Suppressor macrophage (primary cell): ENCODE results near the gene AKR1E2.
A peak's percentile ranks its signal among the peaks of the same experiment; 100 is the strongest.

Experiments
- DNase-seq, 4 experiments: peaks; one replicate each; pipeline ENCODE4 v3.0.0-alpha.2; 2020 to 2022

The AKR1E2 gene

GRCh38 chr10:4845766-4846165, 19.8 kb downstream of the AKR1E2 start:
- DNase-seq: no peak

- peak in 1 of 4 experiments; percentile 7 for DNase-seq
These were observed 20.8 kb downstream of the AKR1E2 start for GRCh38 chr10:4846775-4847174.

DNA sequence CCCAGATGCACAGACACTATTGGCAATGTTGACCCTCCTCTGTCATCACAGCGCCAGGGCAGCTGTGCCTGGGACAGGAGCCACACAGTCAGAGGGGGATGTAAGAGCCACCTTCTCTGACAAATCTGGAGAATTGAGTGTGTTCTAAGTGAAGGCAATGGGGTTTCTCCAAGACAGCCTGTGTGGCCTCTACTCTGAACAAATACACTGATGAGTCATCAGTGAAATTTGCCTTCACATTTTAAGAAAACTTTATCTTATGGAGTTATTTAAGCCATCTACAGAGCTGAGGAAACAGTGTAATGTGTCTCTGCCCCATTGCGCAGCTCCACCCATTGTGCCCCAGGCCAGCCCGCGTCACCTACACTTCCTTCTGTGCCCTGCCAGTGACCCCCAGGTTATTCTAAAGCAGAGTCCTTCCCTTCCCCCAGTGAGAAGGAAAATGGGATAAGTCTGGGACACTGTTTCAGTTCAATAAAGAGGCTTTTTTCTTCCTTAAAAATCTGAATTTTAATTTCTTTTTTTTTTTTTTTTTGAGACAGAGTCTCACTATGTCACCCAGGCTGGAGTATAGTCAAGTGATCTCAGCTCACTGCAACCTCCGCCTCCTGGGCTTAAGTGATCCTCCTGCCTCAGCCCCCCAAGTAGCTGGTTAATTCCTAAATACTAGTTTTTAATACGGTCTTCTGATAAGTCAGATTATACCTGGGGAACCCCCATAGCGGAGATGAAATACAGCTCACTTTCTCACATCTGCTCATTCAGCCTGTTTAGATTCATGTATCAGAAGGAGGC, 21.8 kb downstream of the AKR1E2 start:
- peak in 3 of 4 experiments; percentile 24 to 33 (median 32) for DNase-seq

DNA sequence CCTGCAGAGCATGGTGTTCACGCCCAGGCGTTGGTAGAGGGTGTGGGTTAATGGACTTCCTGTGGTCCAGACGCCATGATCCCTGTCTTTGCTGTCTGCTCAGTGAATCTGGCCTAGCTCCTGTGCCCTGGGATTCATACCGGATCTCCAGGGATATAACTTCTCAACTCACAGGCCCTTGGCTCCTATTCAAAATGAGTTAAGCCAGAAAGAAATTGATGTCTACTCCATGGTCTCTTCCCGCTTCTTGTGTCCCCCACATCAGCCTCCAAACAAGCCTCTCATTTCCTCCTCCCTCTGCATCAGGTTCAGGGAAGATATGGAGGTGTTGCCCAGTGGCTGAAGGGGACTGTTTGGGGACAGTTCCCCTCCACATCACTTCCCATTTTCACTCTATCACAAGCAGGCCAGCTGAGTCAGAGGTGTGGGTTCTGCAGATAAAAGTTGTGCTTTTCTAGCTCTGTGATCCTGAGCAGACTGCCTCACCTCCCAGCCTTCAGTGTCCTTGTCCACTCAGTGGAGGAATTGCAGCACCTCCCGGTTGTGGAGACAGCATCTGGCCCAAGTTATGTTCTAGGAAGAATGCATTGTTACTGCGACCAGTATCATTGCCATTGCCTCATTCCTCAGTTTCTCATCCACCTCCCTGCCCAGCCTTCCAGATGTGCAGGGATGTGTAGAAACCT, 22.5 kb downstream of the AKR1E2 start:
- DNase-seq: peak in 3 of 4 experiments; percentile 42 to 43 (median 43)

DNA sequence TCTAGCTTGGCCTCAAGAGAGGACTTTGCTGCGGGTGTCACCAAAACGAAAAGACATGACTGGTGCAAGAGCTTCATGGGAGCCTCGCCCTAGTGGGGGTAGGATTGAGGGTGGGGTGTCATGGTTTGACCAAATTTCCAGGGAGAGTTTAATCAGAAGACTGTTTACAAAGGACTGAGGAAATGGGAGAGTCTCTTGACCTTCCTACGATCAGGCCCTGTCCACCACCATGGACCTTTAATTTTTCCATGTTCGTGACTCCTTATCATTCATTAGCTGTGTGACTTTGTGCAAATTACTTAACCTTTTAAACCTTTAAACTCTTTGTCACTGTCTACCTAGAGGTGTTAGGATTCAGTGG, 23.0 kb downstream of the AKR1E2 start:
- DNase-seq: no peak

GRCh38 chr10:4849555-4850242, 23.7 kb downstream of the AKR1E2 start:
- DNase-seq: peak; percentile 94 to 97 (median 96)

- no peak for DNase-seq
These were observed 24.4 kb downstream of the AKR1E2 start for GRCh38 chr10:4850397-4850796.

GRCh38 chr10:4851176-4851575, 25.2 kb downstream of the AKR1E2 start:
- DNase-seq: no peak

- DNase-seq: no peak
These were observed 25.8 kb downstream of the AKR1E2 start for GRCh38 chr10:4851846-4852245.

DNA sequence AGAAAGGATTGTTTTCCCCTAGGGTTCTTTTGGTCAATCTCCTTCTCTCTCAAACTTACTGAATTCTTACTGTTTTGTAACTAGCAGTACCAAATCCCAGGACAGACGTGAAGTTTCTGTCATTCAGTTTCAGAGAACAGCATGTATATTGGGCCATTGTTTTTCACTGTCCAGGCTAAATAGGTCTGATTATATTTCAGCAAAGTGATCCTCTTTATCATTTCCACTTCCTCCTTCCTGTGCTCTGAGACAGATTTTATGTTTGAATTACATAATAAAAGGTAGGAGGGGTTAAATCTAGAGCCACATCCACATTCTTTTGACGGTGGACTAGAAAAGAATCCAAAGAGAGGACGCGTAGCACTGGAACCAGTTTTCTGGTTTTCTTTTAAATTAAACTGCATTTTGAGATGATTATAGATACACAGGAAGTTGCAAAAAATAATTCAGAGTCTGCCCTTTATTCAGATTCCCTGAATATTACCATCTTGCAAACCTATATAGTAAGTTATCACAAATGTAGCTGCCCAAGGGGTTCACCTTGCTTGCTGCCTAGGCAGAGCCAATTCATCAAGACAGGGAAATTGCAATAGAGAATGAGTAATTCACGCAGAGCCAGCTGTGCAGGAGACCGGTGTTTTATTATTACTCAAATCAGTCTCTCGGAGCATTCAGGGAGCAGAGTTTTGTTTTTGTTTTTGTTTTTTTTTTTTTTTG, 40.1 kb downstream of the AKR1E2 start:
- peak in 2 of 4 experiments; percentile 11 to 23 for DNase-seq

DNA sequence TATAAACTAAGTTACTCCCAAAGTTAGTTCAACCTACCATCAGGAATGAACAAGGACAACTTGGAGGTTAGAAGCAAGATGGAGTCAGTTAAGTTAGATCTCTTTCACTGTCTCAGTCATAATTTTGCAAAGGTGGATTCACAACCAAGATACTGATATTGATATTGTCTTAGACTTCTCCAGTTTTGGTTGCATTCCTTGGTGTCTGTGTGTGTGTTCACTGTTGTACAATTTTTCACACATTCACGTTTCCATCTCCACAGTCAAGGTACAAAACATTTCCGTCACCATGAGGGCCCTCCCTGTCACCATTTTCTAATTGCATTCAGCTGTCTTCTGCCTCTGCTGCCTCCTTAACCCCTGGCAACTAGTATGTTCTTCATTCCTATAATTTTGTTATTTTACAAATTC, 41.1 kb downstream of the AKR1E2 start:
- DNase-seq: no peak

DNA sequence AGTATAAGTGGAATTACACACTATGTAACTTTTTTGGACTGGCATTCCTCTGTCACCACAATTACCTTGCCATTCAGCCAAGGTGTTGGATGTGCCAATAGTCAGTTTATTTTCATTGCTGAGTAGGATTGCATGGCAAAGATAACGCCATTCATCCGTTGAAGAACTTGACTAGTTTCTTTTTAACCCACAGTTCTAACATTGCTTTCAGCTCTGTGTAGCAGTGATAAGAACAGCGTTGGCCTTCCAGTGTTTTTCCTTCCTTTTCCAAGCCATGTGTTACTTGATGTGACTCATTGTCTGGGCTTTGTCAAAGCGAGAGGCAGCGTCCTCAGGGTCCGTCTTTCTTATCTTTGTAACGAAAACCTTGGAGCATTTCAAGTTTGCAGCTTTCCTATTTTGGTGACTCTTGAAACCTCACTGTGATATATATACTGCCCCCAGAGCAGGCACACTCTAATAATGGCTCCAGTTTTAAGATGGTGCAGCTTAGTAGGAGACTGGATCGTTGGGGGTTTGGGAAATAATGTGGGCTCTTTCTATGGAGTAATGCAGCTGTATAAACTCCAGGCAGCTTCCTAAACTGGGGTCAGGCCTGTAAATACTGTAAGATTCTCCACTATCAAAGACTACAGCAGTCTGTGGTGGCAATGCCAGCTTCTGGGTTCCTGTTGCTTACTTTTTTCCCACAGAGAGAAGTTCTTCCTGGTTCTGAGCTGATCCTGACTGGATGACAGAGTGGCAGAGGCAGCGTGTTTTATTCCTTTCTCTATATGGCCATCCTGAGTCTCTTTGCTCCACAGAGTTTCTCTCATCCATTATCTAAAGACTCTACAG, 41.7 kb downstream of the AKR1E2 start:
- DNase-seq: no peak

GRCh38 chr10:4868357-4868657, 42.3 kb downstream of the AKR1E2 start:
- DNase-seq: no peak

GRCh38 chr10:4882704-4883078, 56.7 kb downstream of the AKR1E2 start:
- no peak for DNase-seq

GRCh38 chr10:4883079-4883739, 57.2 kb downstream of the AKR1E2 start:
- peak in 2 of 4 experiments; percentile 3 to 5 for DNase-seq

DNA sequence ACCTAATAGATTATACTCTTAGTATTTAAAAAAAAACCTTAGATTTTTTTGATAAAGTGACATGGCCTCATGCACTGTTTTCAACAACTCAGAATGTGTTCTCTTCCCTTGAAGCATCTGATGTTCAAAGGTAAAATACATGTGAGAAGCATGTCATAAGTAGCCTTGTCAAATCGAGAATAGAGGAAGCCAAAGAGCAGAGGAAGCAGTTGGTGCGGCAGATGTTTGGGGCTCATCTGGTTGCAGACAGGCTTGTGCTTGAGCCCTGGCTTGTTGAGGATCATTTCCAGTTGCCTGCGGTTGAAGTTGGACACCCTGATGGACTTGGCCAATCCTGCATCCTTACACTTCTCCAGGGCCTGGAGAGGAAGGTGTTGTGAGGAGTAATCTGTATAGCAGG, 59.2 kb downstream of the AKR1E2 start:
- DNase-seq: no peak

GRCh38 chr10:4887501-4887900, 61.5 kb downstream of the AKR1E2 start:
- peak in 1 of 4 experiments; percentile 8 for DNase-seq

- DNase-seq: no peak
These were observed 62.2 kb downstream of the AKR1E2 start for GRCh38 chr10:4888236-4888635.

DNA sequence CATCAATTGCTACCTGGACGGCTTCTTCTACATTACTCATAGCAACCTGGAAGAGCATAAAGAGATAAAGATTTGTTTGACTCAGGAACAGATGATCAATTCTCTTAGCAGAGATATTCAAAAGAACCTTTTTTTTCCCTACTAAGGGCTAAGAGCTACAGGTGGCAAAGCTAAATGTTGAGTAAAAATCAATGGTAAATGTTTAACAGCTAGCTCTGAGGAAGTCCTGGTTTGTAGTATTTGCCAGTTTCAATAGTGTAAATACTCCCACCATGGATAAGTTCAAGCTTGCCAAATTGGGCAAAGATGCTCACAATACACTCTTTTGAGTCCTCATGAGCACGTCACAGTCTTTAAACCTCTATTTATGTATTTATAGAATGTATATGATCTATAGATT, 64.0 kb downstream of the AKR1E2 start:
- DNase-seq: no peak

DNA sequence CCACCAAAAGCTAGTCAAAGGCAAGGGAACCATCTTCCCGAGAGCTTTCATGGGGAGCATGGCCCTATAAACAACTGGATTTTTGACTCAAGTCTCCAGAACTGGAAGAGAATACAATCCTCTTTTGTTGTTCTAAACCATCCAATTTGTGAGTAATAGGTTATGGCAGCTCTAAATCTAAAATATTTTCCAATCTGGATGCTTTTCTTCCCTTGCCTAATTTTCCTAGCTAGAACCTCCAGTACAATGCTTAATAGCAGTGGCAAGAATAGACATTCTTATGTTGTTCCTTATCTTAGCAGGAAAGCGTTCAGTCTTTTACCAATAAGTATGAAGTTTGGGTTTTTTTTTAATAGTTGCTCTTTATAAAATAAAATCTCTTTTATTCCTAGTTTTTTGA, 66.7 kb downstream of the AKR1E2 start:
- no peak for DNase-seq

DNA sequence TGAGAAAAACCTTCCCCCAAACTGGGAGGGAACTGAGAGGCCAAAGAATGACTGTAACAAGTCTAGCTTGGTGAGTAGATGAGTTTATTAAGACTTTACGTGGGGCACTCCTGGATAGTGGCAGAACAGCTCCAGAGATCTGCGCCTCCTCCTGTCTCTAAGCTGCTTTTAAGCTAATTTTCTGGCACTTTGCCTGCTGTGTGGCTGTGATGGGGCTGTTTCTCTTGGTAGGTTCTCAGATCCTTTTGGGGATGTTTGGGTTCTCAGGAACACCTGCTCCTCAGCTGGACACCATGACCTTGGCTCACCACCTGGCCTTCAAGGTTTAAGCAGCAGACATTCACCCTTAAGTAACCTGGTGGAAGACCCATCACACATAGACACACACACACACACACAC, 68.3 kb downstream of the AKR1E2 start:
- no peak for DNase-seq
